Glutamatergic neuron (in vitro differentiated cells): Measurements from ENCODE around the gene PPP1R14B. TPM values are rescaled to one million over a fixed set of nuclear protein-coding genes. Genes with fewer than 3 reads are reported as not detected.
A peak's percentile ranks its signal among the peaks of the same experiment; 100 is the strongest.

ENCODE experiments used
- DNase-seq: peaks from one replicate; pipeline ENCODE4 v3.0.0; 2022
- H3K27ac Mint-ChIP-seq: one replicate; pipeline ENCODE4 v1.8.0; 2020; ENCODE audit warnings: mild to moderate bottlenecking, mixed read lengths, inconsistent platforms; ENCODE audit not compliant: unreplicated experiment
- H3K27me3 Mint-ChIP-seq: one replicate; pipeline ENCODE4 v1.8.0; 2020; ENCODE audit warnings: mild to moderate bottlenecking, moderate library complexity, mixed read lengths, inconsistent platforms; ENCODE audit not compliant: unreplicated experiment
- H3K36me3 Mint-ChIP-seq: one replicate; pipeline ENCODE4 v1.8.0; 2020; ENCODE audit warnings: mild to moderate bottlenecking, mixed read lengths, inconsistent platforms; ENCODE audit not compliant: unreplicated experiment
- H3K4me1 Mint-ChIP-seq: one replicate; pipeline ENCODE4 v1.8.0; 2020; ENCODE audit warnings: mild to moderate bottlenecking, low read depth, mixed read lengths, inconsistent platforms; ENCODE audit not compliant: unreplicated experiment
- H3K4me3 Mint-ChIP-seq: one replicate; pipeline ENCODE4 v1.8.0; 2020; ENCODE audit warnings: mild to moderate bottlenecking, mixed read lengths, inconsistent platforms; ENCODE audit not compliant: unreplicated experiment
- H3K9me3 Mint-ChIP-seq: one replicate; pipeline ENCODE4 v1.8.0; 2020; ENCODE audit warnings: mild to moderate bottlenecking, moderate library complexity, mixed read lengths, inconsistent platforms; ENCODE audit not compliant: unreplicated experiment
- total RNA-seq: library from RNA; stranded (reverse); fragmentation: NEBNext Ultra II Directional; extraction: Animal tissue kit (Norgen Biotek cat#: 25700); gene quantifications from one replicate; pipeline ENCODE4 v1.2.1, GENCODE V29; 2021; ENCODE audit not compliant: unreplicated experiment
- TF ChIP-seq, protein P1 (sequence below): fragments of 200-600 bp; sonication (generic); IDR thresholded peaks from one replicate; pipeline ENCODE4 v1.5.0; 2021; ENCODE audit not compliant: partially characterized antibody, unreplicated experiment

Gene PPP1R14B
- total RNA-seq, 1 donor from 2014 or later: 348 TPM

- Mint-ChIP-seq H3K27ac (no peak overlapping the region), H3K36me3 (no peaks in the 10 kb centered on the region), H3K4me1 (peaks cover 10% of the 10 kb centered on the region)
Measured at GRCh38 chr11:64207256-64208085, 39.3 kb downstream of the PPP1R14B start.

GRCh38 chr11:64206457-64207255 is 40.1 kb downstream of the PPP1R14B start, which contains the start of gene FERMT3:
Gene FERMT3 (plus strand): TSS chr11:64206721. CDS start chr11:64207365, 644 bp downstream.
- DNase-seq: no peak
- peaks cover 5% of the 10 kb centered on the region for H3K27me3 Mint-ChIP-seq
- peak within 1 kb of the TSS; percentile 59 for H3K27ac Mint-ChIP-seq
- H3K36me3 Mint-ChIP-seq: no peaks in the 10 kb centered on the region
- no peak within 1 kb of the TSS for H3K4me3 Mint-ChIP-seq
- H3K9me3 Mint-ChIP-seq: peaks cover 5% of the 10 kb centered on the region
- H3K4me1 Mint-ChIP-seq: peaks cover 10% of the 10 kb centered on the region
- TF ChIP-seq, protein P1, sequence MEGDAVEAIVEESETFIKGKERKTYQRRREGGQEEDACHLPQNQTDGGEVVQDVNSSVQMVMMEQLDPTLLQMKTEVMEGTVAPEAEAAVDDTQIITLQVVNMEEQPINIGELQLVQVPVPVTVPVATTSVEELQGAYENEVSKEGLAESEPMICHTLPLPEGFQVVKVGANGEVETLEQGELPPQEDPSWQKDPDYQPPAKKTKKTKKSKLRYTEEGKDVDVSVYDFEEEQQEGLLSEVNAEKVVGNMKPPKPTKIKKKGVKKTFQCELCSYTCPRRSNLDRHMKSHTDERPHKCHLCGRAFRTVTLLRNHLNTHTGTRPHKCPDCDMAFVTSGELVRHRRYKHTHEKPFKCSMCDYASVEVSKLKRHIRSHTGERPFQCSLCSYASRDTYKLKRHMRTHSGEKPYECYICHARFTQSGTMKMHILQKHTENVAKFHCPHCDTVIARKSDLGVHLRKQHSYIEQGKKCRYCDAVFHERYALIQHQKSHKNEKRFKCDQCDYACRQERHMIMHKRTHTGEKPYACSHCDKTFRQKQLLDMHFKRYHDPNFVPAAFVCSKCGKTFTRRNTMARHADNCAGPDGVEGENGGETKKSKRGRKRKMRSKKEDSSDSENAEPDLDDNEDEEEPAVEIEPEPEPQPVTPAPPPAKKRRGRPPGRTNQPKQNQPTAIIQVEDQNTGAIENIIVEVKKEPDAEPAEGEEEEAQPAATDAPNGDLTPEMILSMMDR: no peak

More at GRCh38 chr11:64207256-64208085, 39.3 kb downstream of the PPP1R14B start:
- Mint-ChIP-seq H3K9me3 (peaks cover 5% of the 10 kb centered on the region), H3K4me3 (no peak overlapping the region), H3K27me3 (peaks cover 9% of the 10 kb centered on the region)
- TF ChIP-seq, protein P1: no peak
- no peak for DNase-seq

DNA sequence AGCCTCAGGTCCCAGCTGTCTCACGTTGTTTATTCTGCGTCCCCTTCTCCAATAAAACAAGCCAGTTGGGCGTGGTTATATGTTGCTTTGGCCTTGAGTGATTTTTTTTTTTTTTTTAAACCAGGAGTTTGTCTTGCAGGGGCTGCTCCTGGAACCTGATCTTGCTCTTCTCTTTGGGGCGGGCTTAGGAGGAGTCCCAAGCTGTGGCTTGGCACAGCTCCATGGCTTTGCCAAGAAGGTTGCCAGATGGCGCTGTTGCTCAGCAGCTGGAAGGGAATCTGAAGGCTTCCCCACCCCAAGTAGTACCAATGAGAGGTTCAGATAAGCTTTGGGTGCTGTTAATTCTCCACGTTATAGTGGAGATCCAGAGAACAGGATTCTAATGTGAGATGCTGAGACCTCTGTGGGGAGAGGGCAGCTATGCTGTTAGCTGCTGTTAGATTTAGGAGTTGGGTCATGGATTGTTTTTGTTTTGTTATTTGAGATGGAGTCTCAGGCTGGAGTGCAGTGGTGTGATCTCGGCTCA is 42.2 kb downstream of the PPP1R14B start:
- no peaks in the 10 kb centered on the region for H3K36me3 Mint-ChIP-seq
- peak overlapping the region; percentile 80 for H3K27ac Mint-ChIP-seq
- peaks cover 5% of the 10 kb centered on the region for H3K27me3 Mint-ChIP-seq
- TF ChIP-seq, protein P1: no peak
- peak; percentile 74 for DNase-seq
- H3K4me1 Mint-ChIP-seq: peaks cover 10% of the 10 kb centered on the region
- peak overlapping the region; percentile 28 for H3K4me3 Mint-ChIP-seq
- H3K9me3 Mint-ChIP-seq: peaks cover 4% of the 10 kb centered on the region

DNA sequence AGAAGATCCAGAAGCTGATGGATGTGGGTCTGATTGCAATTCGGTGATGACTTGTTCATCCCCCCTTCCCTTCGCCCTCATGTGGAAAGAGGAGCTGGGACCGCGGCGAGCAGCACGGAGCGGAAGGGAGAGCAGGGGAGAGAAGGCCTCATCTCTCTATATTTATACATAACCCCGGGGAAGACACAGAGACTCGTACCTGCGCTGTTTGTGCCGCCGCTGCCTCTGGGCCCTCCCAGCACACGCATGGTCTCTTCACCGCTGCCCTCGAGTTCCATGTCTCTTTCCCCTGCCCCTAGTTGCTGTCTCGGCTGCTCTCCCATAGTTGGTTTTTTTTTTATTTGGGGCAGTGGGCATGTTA is 42.7 kb downstream of the PPP1R14B start:
- DNase-seq: no peak
- Mint-ChIP-seq H3K27me3 (peaks cover 5% of the 10 kb centered on the region), H3K36me3 (no peaks in the 10 kb centered on the region), H3K4me3 (no peak overlapping the region), H3K27ac (peak overlapping the region; percentile 80), H3K4me1 (peaks cover 10% of the 10 kb centered on the region), H3K9me3 (peaks cover 4% of the 10 kb centered on the region)
- TF ChIP-seq, protein P1: no peak
